GM04503 (cell line): ENCODE data around the gene SORBS1.

Source experiments
- DNase-seq: peaks from one replicate; pipeline ENCODE4 v3.0.0-alpha.2; 2012; ENCODE audit warnings: low read depth

The SORBS1 gene

GRCh38 chr10:95264227-95265051 lies 296.7 kb downstream of the SORBS1 start:
- no peak for DNase-seq

DNA sequence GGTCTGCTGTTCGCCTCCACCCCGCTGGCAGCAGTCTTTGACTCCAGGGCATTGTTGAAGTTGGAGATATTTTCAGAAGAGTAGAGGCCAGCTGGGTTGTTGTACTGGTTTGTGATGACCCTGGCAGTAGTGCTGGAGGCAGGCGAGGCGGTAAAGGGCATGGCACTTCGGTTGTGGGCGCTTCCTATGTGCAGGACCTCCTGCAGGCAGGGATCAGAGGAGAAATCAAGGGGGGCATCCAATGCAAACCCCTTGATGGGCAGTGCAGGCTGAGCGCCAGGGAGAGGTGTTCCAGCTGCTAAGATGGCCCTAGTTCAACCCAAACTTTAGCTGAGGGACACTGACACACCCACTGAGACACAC lies 297.3 kb downstream of the SORBS1 start:
- no peak for DNase-seq

DNA sequence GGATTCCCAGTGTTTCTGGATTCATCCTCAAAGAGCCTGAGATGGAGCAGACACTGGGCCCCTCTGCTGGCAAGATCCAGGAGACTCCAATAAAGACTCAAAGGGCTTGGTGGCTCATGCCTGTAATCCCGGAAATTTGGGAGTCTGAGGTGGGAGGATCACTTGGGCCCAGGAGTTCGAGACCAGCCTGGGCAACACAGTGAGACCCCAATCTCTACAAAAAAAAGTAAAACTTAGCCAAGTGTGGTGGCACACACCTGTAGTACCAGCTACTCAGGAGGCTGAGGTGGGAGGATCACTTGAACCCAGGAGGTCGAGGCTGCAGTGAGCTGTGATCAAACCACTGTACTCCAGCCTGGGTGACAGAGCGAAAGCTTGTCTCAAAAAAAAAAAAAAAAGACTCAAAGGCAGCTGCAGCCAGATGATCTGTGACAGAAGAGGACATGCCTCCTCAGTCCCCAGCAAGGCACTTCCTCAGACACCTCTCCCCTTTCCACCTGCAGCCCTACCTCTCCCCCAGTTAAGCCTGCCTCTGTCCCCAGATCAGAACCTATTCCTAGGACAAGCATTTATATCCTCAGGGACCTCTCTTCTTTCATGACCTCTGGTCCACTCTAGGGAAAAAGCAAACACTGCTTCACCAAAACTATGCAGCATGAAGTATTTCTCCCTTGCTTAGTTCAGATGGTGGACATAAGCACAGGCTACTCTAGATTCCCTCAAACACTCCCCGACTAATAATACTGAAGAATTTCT lies 298.2 kb downstream of the SORBS1 start:
- DNase-seq: no peak

GRCh38 chr10:95261926-95262325 lies 299.2 kb downstream of the SORBS1 start:
- DNase-seq: no peak
